HG03342 (cell line): ENCODE data around the gene PCCA.
"Not testable (repeated sequence)": the region's sequence is repeated elsewhere in the genome, so short reads cannot be mapped to it uniquely, and the experiment has no call there.

Source experiments
- ATAC-seq: cut with Tn5 transposase; IDR thresholded peaks from one replicate; pipeline ENCODE4 v1.9.1; 2021; ENCODE audit warnings: mild to moderate bottlenecking, moderate library complexity; ENCODE audit not compliant: unreplicated experiment

The PCCA gene

GRCh38 chr13:100138859-100139491 lies 50.1 kb downstream of the PCCA start:
- ATAC-seq, result no peak

GRCh38 chr13:100139817-100140216 lies 50.9 kb downstream of the PCCA start:
- no peak for ATAC-seq

- no peak for ATAC-seq
These were observed 51.5 kb downstream of the PCCA start for GRCh38 chr13:100140441-100140840.

- ATAC-seq, result not testable (repeated sequence)
These were observed 52.6 kb downstream of the PCCA start for GRCh38 chr13:100141461-100141961.

- no peak for ATAC-seq
These were observed 57.6 kb downstream of the PCCA start for GRCh38 chr13:100146534-100146933.

DNA sequence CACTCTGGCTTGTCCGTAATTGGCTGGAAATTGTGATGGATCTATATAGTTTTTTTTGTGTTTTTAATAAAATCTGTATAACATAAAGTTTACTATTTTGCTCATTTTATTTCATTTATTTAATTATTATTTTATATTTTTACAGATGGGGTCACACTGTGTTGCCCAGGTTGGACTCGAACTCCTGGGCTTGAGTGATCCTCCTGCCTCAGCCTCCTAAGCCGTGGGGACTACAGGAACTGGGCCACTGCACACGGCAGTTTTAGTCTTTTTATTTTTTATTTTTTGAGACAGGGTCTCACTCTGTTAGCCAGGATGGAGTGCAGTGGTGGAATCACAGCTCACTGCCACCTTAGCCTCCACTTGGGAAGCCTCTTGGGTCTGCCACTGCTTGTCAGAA lies 58.9 kb downstream of the PCCA start:
- ATAC-seq, result no peak

DNA sequence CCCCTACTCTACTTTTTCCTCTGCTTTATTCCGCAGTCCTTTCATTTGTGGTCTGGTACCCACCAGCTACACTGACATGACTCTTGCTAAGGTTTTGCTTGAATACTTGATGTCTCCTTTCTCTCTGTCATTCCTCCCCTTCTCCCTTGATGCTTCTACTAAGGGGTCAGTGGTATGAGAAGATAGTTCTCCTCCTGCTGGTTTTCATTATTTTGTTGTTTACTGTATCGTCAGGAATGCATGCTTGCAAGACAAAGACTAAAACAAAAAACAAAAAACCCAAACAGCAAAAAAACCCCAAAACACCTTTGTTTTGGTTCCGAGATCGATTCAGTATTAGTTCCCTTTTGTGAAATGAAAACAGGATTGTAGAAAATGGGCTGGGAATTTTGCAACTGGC lies 59.5 kb downstream of the PCCA start:
- no peak for ATAC-seq

DNA sequence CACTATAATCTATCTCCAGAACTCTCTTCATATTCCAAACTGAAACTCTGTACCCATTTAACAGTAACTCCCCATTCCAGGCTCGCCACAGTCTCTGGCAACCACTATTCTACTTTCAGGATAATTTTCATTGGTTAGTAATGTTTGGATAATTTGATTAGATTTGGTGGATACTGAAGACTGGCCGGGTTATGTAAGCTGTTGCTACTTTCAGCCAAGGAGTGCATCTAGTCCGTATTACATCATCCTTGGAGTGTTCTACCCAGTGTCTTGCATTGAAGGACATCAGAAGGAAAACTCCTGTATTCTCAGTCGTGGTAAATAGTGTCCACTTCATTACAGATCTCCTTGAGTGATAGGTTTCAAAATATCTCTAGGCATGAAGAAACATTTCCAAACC lies 60.5 kb downstream of the PCCA start:
- ATAC-seq, result no peak

DNA sequence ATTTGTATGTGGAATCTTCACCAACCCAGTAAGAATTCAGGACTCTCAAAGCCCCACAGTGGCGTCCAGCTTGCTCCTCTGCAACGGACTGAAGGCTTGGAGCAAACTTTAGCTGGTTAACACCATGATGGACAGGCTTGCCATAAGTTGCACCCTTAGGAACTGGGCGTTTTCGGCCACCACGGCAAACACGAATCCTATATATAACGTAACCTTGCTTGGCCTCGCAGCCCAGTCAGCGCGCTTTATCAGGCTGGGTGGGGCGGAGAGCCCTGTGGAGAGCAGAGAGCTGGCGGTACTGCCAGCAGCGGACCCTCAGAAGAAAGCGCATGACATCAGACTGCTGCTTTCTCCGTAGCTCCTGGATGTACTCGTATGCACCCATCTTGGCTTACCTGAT lies 61.8 kb downstream of the PCCA start:
- not testable (repeated sequence) for ATAC-seq

- no peak for ATAC-seq
These were observed 66.0 kb downstream of the PCCA start for GRCh38 chr13:100154842-100155416.

DNA sequence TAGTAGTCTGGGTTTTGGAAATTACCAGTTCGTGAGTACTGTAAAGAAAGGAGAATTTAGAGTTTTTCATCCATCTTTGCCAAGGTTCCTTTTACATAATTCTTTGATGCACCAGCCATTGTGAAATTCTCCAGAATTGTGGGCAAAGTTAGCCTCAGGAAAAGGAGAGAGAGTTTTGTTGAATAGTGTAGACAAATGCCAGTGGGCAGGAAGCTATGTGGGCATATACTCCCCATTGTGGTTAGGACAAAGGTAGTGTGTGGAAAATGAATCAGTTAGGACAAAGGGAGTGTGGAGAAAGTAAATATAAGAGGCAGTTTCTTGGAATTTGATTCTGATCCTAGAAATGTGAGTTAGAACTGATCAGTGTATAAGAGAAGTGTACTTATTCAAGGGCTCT lies 67.9 kb downstream of the PCCA start:
- no peak for ATAC-seq

DNA sequence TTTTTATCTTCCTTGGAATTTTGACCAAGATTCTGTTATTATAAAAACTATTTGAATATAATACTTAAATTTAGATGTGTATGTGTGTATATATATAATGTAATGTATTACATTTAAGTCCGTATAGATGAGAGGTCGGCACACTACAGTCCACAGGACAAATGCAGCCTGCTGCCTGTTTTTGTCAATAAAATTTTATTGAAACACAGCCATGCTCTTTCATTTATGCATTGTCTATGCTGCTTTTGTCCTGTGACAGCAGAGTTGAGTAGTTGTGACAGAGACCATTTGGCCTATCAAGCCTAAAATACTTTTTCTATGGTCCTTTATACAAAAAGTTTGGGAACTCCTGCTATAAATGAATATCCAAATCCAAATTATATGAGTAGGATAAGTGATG lies 69.7 kb downstream of the PCCA start:
- no peak for ATAC-seq

- no peak for ATAC-seq
These were observed 70.7 kb downstream of the PCCA start for GRCh38 chr13:100159584-100159983.

- no peak for ATAC-seq
These were observed 71.6 kb downstream of the PCCA start for GRCh38 chr13:100160450-100160849.

- no peak for ATAC-seq
These were observed 74.5 kb downstream of the PCCA start for GRCh38 chr13:100163375-100163774.

DNA sequence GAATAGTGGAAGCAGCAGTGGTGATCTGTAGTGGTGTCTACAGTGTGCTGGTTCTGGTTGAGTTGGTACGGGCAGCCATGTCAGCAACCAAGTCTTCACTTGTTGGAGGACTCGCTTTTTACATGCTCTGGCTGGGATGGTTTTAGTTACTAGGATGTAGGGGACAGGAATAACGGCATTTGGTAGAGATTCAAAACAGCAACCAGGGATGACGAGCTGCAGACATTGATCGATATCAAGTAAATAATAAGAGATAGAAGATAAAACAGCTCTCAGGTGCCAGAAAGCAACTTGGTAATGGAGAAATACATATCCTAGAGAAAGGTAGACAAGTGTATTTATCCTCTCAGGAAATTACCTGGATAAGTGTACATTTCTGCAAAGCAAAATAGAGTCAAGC lies 84.3 kb downstream of the PCCA start:
- no peak for ATAC-seq

GRCh38 chr13:100174455-100174854 lies 85.6 kb downstream of the PCCA start:
- not testable (repeated sequence) for ATAC-seq

- no peak for ATAC-seq
These were observed 86.3 kb downstream of the PCCA start for GRCh38 chr13:100175078-100175802.

- no peak for ATAC-seq
These were observed 86.9 kb downstream of the PCCA start for GRCh38 chr13:100175803-100176182.

DNA sequence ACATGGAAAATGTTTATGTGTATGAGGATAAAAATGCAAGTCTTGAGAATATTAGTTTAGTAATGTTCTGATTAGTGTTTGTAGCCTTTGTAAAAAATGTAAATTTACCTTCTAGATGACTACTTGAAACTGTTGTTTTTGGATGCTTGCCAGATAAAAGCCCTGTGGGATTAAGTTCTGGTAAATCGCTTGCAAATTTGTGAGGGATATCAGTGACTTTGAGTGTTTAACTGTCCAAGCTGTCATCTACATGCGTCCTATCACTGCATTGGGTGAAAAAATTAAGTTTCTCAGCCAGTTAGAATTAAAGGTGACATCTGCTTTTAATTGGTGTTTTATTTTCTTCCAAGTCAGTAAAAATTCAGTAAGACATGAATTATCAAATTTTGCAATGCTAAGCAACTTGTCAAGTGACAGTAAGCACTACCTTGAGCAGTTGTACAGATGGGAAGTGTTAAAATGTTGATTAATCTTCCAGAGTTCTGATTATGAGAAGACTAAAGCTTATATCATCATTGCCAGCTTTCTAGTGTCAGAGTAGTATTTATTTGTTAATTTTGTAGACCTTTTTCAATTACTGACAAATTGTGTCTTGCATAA lies 88.0 kb downstream of the PCCA start:
- ATAC-seq, result no peak

DNA sequence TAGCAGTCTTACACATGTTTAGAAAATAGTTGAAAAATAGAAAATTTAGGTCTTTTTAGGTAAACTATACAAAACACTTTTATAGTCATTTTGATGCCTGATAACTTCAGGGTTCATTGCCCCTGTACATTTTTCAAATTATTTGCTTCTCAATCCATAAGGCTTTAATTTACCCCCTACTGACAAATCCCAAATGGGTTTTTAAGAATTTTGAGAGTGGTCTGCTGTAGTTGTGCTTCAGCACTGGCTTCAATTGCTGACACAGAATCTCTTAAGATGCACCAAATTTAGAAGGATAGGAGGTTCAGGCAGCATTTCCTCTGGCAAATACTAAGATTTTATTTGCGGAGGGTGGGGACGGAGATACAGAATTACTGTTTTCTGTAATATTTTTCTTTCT lies 89.4 kb downstream of the PCCA start:
- no peak for ATAC-seq

DNA sequence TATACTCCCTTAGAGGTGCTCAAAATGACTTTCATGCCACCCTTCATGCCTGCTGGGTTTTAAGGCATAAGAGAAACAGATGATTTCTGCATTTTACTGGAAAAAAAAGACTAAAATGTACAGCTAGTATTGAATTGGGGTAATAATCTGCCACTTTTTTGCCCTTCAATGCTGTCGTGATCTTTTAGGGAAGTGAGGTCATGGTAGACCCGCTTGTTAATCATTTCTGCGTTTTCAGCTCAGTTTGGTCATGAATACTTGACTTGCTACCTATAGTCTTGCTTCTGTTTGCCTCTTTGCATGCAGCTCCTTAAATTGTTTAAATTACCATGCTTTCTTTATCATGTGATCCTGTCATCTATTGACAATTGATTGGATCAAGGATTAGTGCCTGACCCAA lies 90.4 kb downstream of the PCCA start:
- ATAC-seq, result no peak
